ENCODE data around the gene NUDT8.

GRCh38 chr11:67617243-67617953 lies 12.3 kb downstream of the NUDT8 start:
- TF ChIP-seq SP1 (IDR thresholded peaks at IDR 0.05; ENCODE audit: low read depth, low read length) (no peak), JUNB (IDR thresholded peaks at IDR 0.05) (no peak), PBX3 (IDR thresholded peaks at IDR 0.05; ENCODE audit: insufficient replicate concordance, low read depth, low read length) (peak; percentile 48), POLR2AphosphoS2 (IDR thresholded peaks at IDR 0.05; ENCODE audit: low read depth, low read length) (no peak), FOS (IDR thresholded peaks at IDR 0.05; ENCODE audit: borderline replicate concordance, extremely low read depth, insufficient read length) (no peak), ELK1 (IDR thresholded peaks at IDR 0.05; ENCODE audit: low read depth, low read length) (no peak), NR2F1 (conservative IDR thresholded peaks at IDR 0.05) (no peak), MXI1 (IDR thresholded peaks at IDR 0.05; ENCODE audit: low read depth, low read length) (no peak)
- TF ChIP-seq, protein P1, sequence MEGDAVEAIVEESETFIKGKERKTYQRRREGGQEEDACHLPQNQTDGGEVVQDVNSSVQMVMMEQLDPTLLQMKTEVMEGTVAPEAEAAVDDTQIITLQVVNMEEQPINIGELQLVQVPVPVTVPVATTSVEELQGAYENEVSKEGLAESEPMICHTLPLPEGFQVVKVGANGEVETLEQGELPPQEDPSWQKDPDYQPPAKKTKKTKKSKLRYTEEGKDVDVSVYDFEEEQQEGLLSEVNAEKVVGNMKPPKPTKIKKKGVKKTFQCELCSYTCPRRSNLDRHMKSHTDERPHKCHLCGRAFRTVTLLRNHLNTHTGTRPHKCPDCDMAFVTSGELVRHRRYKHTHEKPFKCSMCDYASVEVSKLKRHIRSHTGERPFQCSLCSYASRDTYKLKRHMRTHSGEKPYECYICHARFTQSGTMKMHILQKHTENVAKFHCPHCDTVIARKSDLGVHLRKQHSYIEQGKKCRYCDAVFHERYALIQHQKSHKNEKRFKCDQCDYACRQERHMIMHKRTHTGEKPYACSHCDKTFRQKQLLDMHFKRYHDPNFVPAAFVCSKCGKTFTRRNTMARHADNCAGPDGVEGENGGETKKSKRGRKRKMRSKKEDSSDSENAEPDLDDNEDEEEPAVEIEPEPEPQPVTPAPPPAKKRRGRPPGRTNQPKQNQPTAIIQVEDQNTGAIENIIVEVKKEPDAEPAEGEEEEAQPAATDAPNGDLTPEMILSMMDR (IDR thresholded peaks at IDR 0.05 in 2 of 3, conservative IDR thresholded peaks at IDR 0.05 in 1 of 3; ENCODE audit: control insufficient read depth in 2 of 3, extremely low read depth in 1 of 3, insufficient read depth in 1 of 3, low read depth in 3 of 3, low read length in 3 of 3): no peak
- TF ChIP-seq, protein P2, sequence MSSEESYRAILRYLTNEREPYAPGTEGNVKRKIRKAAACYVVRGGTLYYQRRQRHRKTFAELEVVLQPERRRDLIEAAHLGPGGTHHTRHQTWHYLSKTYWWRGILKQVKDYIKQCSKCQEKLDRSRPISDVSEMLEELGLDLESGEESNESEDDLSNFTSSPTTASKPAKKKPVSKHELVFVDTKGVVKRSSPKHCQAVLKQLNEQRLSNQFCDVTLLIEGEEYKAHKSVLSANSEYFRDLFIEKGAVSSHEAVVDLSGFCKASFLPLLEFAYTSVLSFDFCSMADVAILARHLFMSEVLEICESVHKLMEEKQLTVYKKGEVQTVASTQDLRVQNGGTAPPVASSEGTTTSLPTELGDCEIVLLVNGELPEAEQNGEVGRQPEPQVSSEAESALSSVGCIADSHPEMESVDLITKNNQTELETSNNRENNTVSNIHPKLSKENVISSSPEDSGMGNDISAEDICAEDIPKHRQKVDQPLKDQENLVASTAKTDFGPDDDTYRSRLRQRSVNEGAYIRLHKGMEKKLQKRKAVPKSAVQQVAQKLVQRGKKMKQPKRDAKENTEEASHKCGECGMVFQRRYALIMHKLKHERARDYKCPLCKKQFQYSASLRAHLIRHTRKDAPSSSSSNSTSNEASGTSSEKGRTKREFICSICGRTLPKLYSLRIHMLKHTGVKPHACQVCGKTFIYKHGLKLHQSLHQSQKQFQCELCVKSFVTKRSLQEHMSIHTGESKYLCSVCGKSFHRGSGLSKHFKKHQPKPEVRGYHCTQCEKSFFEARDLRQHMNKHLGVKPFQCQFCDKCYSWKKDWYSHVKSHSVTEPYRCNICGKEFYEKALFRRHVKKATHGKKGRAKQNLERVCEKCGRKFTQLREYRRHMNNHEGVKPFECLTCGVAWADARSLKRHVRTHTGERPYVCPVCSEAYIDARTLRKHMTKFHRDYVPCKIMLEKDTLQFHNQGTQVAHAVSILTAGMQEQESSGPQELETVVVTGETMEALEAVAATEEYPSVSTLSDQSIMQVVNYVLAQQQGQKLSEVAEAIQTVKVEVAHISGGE (CRISPR knock-in tag; IDR thresholded peaks at IDR 0.05): no peak
